PC-3 (cell line): ENCODE data around the gene AQP10.

Experiments
- EZH2phosphoT487 ChIP-seq: fragments of 300-600 bp; sonication (generic); IDR thresholded peaks from 2 replicates; pipeline ENCODE4 v1.6.1; 2018; ENCODE audit warnings: mild to moderate bottlenecking, antibody characterized with exemption, low read length, borderline replicate concordance
- TF ChIP-seq, protein P1 (sequence below): fragments of 300-600 bp; sonication (generic); conservative IDR thresholded peaks from 2 replicates; pipeline ENCODE4 v1.5.1; 2017; ENCODE audit warnings: antibody characterized with exemption, low read depth, mild to moderate bottlenecking, low read length

DNA sequence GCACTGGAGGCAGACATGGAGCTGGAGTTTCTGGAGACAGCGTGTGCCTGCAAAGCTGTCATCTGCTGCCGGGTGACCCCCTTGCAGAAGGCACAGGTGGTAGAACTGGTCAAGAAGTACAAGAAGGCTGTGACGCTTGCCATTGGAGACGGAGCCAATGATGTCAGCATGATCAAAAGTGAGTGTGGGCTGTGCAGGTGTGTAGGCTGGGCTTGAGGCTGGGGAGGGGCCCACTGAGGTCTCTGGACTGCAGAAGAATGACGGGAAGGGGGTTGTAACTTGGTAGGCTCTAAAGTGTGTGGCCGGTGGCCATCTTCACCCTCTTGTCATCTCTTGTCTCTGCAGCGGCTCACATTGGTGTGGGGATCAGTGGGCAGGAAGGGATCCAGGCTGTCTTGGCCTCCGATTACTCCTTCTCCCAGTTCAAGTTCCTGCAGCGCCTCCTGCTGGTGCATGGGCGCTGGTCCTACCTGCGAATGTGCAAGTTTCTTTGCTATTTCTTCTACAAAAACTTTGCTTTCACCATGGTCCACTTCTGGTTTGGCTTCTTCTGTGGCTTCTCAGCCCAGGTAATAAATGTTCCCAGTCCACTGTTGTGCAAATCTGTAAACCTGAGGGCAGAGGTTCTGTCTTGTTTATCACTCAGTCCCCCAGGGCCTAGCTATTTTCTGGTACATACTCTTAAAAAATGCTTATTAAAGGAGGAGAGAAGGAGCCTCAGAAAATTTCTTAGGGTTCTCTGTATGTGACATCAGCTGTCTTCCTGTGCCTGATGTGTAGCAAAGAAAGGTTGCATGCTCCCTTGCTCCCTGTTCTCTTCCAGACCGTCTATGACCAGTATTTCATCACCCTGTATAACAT lies 24.3 kb downstream of the AQP10 start:
- TF ChIP-seq, protein P1, sequence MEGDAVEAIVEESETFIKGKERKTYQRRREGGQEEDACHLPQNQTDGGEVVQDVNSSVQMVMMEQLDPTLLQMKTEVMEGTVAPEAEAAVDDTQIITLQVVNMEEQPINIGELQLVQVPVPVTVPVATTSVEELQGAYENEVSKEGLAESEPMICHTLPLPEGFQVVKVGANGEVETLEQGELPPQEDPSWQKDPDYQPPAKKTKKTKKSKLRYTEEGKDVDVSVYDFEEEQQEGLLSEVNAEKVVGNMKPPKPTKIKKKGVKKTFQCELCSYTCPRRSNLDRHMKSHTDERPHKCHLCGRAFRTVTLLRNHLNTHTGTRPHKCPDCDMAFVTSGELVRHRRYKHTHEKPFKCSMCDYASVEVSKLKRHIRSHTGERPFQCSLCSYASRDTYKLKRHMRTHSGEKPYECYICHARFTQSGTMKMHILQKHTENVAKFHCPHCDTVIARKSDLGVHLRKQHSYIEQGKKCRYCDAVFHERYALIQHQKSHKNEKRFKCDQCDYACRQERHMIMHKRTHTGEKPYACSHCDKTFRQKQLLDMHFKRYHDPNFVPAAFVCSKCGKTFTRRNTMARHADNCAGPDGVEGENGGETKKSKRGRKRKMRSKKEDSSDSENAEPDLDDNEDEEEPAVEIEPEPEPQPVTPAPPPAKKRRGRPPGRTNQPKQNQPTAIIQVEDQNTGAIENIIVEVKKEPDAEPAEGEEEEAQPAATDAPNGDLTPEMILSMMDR: peak; percentile 87
- TF ChIP-seq EZH2phosphoT487: no peak
